OCI-LY1 (cell line): ENCODE results near the gene ANKIB1.

Experiments
- H2AFZ ChIP-seq: fragments of 200-600 bp; sonication (generic), shearing (Covaris generic); 2 replicates; pipeline ENCODE4 v1.6.0; 2014; ENCODE audit warnings: antibody characterized with exemption, mild to moderate bottlenecking, low read length
- H3F3A ChIP-seq: fragments of 200-600 bp; sonication (generic), shearing (Covaris generic); 2 replicates; pipeline ENCODE4 v1.6.0; 2014; ENCODE audit warnings: mild to moderate bottlenecking, antibody characterized with exemption, low read length, moderate library complexity; ENCODE audit not compliant: insufficient read depth
- H3K27ac ChIP-seq: fragments of 200-600 bp; sonication (generic); 2 replicates; pipeline ENCODE4 v1.5.1; 2014; ENCODE audit warnings: low read length, mixed run types, mild to moderate bottlenecking, low read depth; ENCODE audit not compliant: poor library complexity, severe bottlenecking
- H3K27me3 ChIP-seq: fragments of 200-600 bp; sonication (generic); 2 replicates; pipeline ENCODE4 v1.6.0; 2014; ENCODE audit warnings: antibody characterized with exemption, mild to moderate bottlenecking, low read length, moderate library complexity; ENCODE audit not compliant: insufficient read depth
- H3K36me3 ChIP-seq: fragments of 200-600 bp; sonication (generic); 2 replicates; pipeline ENCODE4 v1.6.1; 2014; ENCODE audit warnings: mild to moderate bottlenecking, antibody characterized with exemption, low read length, moderate library complexity, mixed read lengths; ENCODE audit not compliant: insufficient read depth
- H3K4me1 ChIP-seq: fragments of 200-600 bp; sonication (generic); 2 replicates; pipeline ENCODE4 v1.5.1; 2014; ENCODE audit warnings: mild to moderate bottlenecking, low read length, moderate library complexity; ENCODE audit not compliant: insufficient read depth, severe bottlenecking
- H3K4me2 ChIP-seq: fragments of 200-600 bp; sonication (generic), shearing (Covaris generic); 2 replicates; pipeline ENCODE4 v1.6.1; 2014; ENCODE audit warnings: low read length
- H3K4me3 ChIP-seq: fragments of 200-600 bp; sonication (generic); 2 replicates; pipeline ENCODE4 v1.5.1; 2014; ENCODE audit warnings: low read length, low read depth, mild to moderate bottlenecking, mixed read lengths; ENCODE audit not compliant: poor library complexity, severe bottlenecking
- H3K79me2 ChIP-seq: fragments of 200-600 bp; shearing (Covaris generic); 2 replicates; pipeline ENCODE4 v1.6.1; 2016; ENCODE audit warnings: mixed run types, low read length, mixed read lengths; ENCODE audit not compliant: insufficient read depth
- H3K9ac ChIP-seq: fragments of 200-600 bp; sonication (generic), shearing (Covaris generic); 2 replicates; pipeline ENCODE4 v1.6.1; 2014; ENCODE audit warnings: mild to moderate bottlenecking, low read length, mixed read lengths
- H3K9me2 ChIP-seq: fragments of 200-600 bp; sonication (generic), shearing (Covaris generic); 2 replicates; pipeline ENCODE4 v1.6.1; 2014; ENCODE audit warnings: low read depth, mild to moderate bottlenecking, low read length, mixed read lengths
- H3K9me3 ChIP-seq: fragments of 200-600 bp; shearing (Covaris generic); 2 replicates; pipeline ENCODE4 v1.6.1; 2014; ENCODE audit warnings: low read length, mixed read lengths
- H4K20me1 ChIP-seq: fragments of 200-600 bp; sonication (generic), shearing (Covaris generic); 2 replicates; pipeline ENCODE4 v1.6.0; 2016; ENCODE audit warnings: mild to moderate bottlenecking, low read length; ENCODE audit not compliant: insufficient read depth
- CTCF ChIP-seq: fragments of 200-600 bp; sonication (generic), shearing (Covaris generic); IDR thresholded peaks from 2 replicates; pipeline ENCODE4 v1.5.1; 2017; ENCODE audit warnings: mild to moderate bottlenecking, antibody characterized with exemption, low read length, moderate library complexity, mixed read lengths
- EZH2 ChIP-seq: fragments of 200-600 bp; sonication (generic), shearing (Covaris generic); IDR thresholded peaks from 2 replicates; pipeline ENCODE4 v1.8.0; 2017; ENCODE audit warnings: borderline replicate concordance, mixed run types, mild to moderate bottlenecking, antibody characterized with exemption, low read length, moderate library complexity, mixed read lengths

ANKIB1 gene

GRCh38 chr7:92412745-92413144, 167.0 kb downstream of the ANKIB1 start:
- Histone ChIP-seq H4K20me1 (no peaks in the 10 kb centered on the region), H3K9ac (no peak overlapping the region), H2AFZ (no peak overlapping the region), H3K27me3 (no peaks in the 10 kb centered on the region; the same call in 1 of the 2 replicates), H3K9me2 (no peaks in the 10 kb centered on the region), H3K27ac (no peak overlapping the region), H3K4me1 (no peaks in the 10 kb centered on the region), H3K9me3 (no peaks in the 10 kb centered on the region), H3K79me2 (no peaks in the 10 kb centered on the region), H3F3A (no peaks in the 10 kb centered on the region), H3K4me3 (no peak overlapping the region), H3K4me2 (no peak overlapping the region), H3K36me3 (no peaks in the 10 kb centered on the region)
- TF ChIP-seq CTCF (no peak), EZH2 (no peak)

GRCh38 chr7:92413550-92413949, 167.8 kb downstream of the ANKIB1 start:
- no peaks in the 10 kb centered on the region for H3K36me3 ChIP-seq
- no peak overlapping the region for H2AFZ ChIP-seq

GRCh38 chr7:92415225-92415624, 169.5 kb downstream of the ANKIB1 start:
- Histone ChIP-seq H3K9me3 (no peaks in the 10 kb centered on the region), H3F3A (no peaks in the 10 kb centered on the region), H3K9ac (no peak overlapping the region), H3K36me3 (no peaks in the 10 kb centered on the region), H3K27me3 (no peaks in the 10 kb centered on the region), H3K4me3 (no peak overlapping the region), H4K20me1 (no peaks in the 10 kb centered on the region), H3K79me2 (no peaks in the 10 kb centered on the region), H3K4me1 (no peaks in the 10 kb centered on the region), H3K4me2 (no peak overlapping the region), H2AFZ (no peak overlapping the region), H3K27ac (no peak overlapping the region), H3K9me2 (no peaks in the 10 kb centered on the region)
- TF ChIP-seq CTCF, result no peak
- no peak for TF ChIP-seq EZH2

More at GRCh38 chr7:92413550-92413949, 167.8 kb downstream of the ANKIB1 start:
- Histone ChIP-seq H3K4me3 (no peak overlapping the region), H3K27me3 (no peaks in the 10 kb centered on the region; the same call in 1 of the 2 replicates), H3K4me2 (no peak overlapping the region), H4K20me1 (no peaks in the 10 kb centered on the region), H3F3A (no peaks in the 10 kb centered on the region), H3K27ac (no peak overlapping the region), H3K9me3 (no peaks in the 10 kb centered on the region), H3K9ac (no peak overlapping the region), H3K79me2 (no peaks in the 10 kb centered on the region), H3K9me2 (no peaks in the 10 kb centered on the region), H3K4me1 (no peaks in the 10 kb centered on the region)
- TF ChIP-seq CTCF (no peak), EZH2 (no peak)
